Subcutaneous adipose tissue (tissue), 4 donors: ENCODE data around the gene UBE2J1. TPM values are rescaled to one million over a fixed set of nuclear protein-coding genes. Genes with fewer than 3 reads are reported as not detected.

Source experiments
- total RNA-seq, 4 donors: library from RNA; depleted of rRNA; stranded (reverse); fragments of >200 nt; gene quantifications; one replicate each; pipeline ENCODE4 v1.1.0, GENCODE V29; 2016
- TF ChIP-seq, protein P1 (sequence below): fragments of 450-650 bp; IDR thresholded peaks from one replicate; pipeline ENCODE4 v1.5.1; 2016; ENCODE audit warnings: low read depth, mild to moderate bottlenecking, control low read depth, antibody characterized with exemption, moderate library complexity

The UBE2J1 gene
- total RNA-seq, 4 donors from 2014 or later: 20.9 to 48.3 (median 27.8) TPM

DNA sequence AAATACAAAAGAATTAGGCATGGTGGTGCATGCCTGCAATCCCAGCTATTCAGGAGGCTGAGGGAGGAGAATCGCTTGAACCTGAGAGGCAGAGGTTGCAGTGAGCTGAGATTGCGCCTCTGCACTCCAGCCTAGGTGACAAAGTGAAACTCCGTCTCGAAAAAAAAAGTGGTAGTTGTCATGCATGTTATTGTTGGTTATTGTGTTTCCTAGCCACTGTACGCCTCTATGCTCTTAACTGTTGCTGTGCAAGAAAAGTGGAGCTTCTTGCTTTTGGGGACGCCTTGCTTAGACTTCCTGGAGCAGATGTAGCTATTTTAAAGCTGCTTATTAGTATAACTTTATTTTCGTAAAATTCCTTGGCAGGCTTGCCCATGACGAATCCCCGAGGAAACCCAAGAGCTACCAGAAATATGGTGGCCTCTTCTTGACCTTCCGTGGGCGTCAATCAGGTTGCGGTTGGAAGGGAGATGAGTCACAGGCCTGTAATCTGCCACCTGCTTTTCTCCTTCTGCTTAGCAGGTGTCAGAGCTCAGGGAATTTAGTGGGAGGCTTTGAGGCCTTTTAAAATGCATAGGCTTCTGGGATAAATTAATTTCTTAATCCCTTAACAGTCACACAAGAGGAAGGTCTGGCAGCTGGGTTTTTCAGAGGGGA lies 54.7 kb downstream of the UBE2J1 start:
- TF ChIP-seq, protein P1, sequence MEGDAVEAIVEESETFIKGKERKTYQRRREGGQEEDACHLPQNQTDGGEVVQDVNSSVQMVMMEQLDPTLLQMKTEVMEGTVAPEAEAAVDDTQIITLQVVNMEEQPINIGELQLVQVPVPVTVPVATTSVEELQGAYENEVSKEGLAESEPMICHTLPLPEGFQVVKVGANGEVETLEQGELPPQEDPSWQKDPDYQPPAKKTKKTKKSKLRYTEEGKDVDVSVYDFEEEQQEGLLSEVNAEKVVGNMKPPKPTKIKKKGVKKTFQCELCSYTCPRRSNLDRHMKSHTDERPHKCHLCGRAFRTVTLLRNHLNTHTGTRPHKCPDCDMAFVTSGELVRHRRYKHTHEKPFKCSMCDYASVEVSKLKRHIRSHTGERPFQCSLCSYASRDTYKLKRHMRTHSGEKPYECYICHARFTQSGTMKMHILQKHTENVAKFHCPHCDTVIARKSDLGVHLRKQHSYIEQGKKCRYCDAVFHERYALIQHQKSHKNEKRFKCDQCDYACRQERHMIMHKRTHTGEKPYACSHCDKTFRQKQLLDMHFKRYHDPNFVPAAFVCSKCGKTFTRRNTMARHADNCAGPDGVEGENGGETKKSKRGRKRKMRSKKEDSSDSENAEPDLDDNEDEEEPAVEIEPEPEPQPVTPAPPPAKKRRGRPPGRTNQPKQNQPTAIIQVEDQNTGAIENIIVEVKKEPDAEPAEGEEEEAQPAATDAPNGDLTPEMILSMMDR: no peak

GRCh38 chr6:89295981-89296380 lies 56.5 kb downstream of the UBE2J1 start:
- TF ChIP-seq, protein P1: no peak

DNA sequence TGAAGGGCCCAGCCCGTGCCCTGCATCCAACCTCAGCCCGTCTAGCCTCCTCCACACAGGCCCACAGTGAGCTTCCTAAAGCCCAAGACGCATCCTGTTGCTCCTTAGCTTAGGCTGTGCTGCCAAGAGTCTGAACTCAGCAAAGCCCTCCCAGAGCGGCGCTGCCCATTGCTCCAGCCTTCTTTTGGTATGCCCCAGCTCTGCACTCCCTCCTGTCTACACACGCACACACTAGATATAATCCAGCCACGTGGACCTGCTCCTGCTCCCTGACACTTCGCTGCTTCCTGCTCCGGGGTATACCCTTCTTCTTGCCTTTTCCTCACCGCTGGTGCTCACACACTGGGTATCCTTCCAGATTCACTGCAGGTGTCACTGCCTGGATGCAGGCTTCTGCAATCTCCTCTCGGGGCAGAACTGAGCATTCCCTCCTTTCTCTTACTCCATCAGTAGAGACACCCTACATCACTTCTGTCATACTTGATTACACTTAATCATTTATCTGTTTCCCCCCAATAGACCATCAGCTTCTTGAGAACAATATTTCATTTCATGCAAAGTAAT lies 61.2 kb downstream of the UBE2J1 start:
- TF ChIP-seq, protein P1: no peak

GRCh38 chr6:89290401-89291155 lies 61.9 kb downstream of the UBE2J1 start:
- TF ChIP-seq, protein P1: no peak

GRCh38 chr6:89289710-89290109 lies 62.8 kb downstream of the UBE2J1 start:
- TF ChIP-seq, protein P1: no peak

DNA sequence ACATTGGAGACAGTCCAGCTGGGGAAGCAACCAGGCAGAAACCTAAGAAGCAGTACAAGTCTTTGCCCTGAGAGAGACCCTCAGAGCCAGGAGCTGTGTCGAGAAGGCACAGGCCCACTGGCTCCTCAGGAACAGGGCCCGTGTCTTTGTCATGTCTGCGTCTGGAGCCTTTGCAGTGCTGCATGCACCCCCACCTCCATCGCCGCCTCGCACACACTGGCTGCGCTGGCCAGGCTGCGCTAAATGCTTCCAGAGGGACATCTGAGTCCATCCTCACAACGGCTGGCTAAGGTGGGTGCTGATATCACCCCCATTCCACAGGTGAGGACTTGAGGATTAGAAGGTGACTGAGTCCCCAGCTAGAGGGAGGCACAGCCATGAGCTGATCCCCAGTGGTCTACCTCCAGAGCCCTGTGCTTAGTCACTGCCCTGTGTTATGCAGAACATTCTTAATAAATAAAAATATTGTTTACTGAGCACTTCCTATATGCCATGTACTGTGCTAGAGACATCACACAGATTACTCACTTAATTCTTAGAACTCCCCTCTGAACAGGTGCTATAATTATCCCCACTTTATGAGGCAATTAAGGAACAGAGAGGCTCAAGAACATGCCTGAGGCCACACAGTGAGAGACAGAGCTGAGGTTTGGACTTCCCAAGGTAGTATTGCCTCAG lies 65.0 kb downstream of the UBE2J1 start:
- TF ChIP-seq, protein P1: no peak

DNA sequence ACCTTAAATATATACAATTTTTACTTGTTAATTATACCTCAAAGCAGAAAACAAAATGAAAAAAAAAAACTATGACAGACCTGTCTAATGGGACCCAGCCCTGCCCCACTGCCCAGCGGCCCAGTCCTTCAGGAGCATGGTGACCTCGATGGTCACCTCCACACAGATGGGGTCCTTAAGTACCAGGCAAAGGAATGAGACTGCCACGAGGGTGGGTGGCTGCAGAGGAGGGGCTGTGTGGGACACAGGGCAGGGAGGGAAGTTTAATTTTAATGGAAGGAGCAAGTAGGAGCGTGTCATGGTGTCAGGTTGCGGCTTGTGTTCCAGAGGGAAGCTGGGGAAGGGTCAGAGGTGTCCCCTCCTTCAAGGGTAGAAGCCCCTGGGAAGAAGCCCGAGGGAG lies 66.0 kb downstream of the UBE2J1 start:
- TF ChIP-seq, protein P1: no peak
